CD4-positive, alpha-beta T cell (primary cell): Measurements from ENCODE around the gene CCDC73. TPM values are rescaled to one million over a fixed set of nuclear protein-coding genes. Genes with fewer than 3 reads are reported as not detected.

Source experiments
- ATAC-seq: fragments of 200-7000 bp; cut with Tn5 transposase; one replicate; pipeline ENCODE4 v1.10.0; 2022; ENCODE audit warnings: mild to moderate bottlenecking; ENCODE audit not compliant: poor library complexity
- CTCF ChIA-PET: fragments of 350-600 bp; sonication (Branson Sonifier 250); formaldehyde crosslinking; loops from one replicate; lab custom pipeline; 2021; ENCODE audit warnings: antibody characterized with exemption, inconsistent platforms; lab: Charles Lee
- POLR2A ChIA-PET: fragments of 350-600 bp; sonication (Branson Sonifier 250); formaldehyde crosslinking; loops from one replicate; lab custom pipeline; 2021; ENCODE audit warnings: antibody characterized with exemption, inconsistent platforms; lab: Charles Lee
- DNase-seq, 14 experiments: peaks; one replicate each; pipeline ENCODE4 v3.0.0-alpha.2; 2013 to 2020; ENCODE audit warnings: mixed read lengths in 2 of 14
- H3K27ac ChIP-seq, 2 donors: one replicate each; pipeline versions ENCODE4 v1.5.1 to v1.7.0; 2013; ENCODE audit warnings: low read length in 2 of 2, low read depth in 1 of 2, mild to moderate bottlenecking in 1 of 2
- H3K27me3 ChIP-seq, 2 experiments: 1 replicate in 1 of 2; 2 replicates in 1 of 2; pipeline versions ENCODE4 v1.6.1 to v1.7.0; 2013; ENCODE audit warnings: low read length in 2 of 2, control low read depth in 1 of 2, mild to moderate bottlenecking in 1 of 2, moderate library complexity in 1 of 2; ENCODE audit not compliant: insufficient read depth in 2 of 2, control insufficient read depth in 1 of 2
- H3K36me3 ChIP-seq: one replicate; pipeline ENCODE4 v1.6.1; 2013; ENCODE audit warnings: low read length, control low read depth; ENCODE audit not compliant: insufficient read depth
- H3K4me1 ChIP-seq: one replicate; pipeline ENCODE4 v1.6.1; 2013; ENCODE audit warnings: low read length, control low read depth; ENCODE audit not compliant: insufficient read depth
- H3K4me3 ChIP-seq: one replicate; pipeline ENCODE4 v1.5.1; 2013; ENCODE audit warnings: mild to moderate bottlenecking, low read length, moderate library complexity
- H3K9me3 ChIP-seq, 2 experiments: 1 replicate in 1 of 2; 2 replicates in 1 of 2; pipeline versions ENCODE4 v1.6.1 to v1.7.0; 2013; ENCODE audit warnings: low read length in 2 of 2, mild to moderate bottlenecking in 2 of 2, control low read depth in 1 of 2, moderate library complexity in 1 of 2; ENCODE audit not compliant: control insufficient read depth in 1 of 2, insufficient read depth in 1 of 2
- H3K27ac Mint-ChIP-seq: one replicate; pipeline ENCODE4 v1.8.0; 2020; ENCODE audit warnings: mixed read lengths
- H3K27me3 Mint-ChIP-seq: one replicate; pipeline ENCODE4 v1.8.0; 2021; ENCODE audit warnings: mixed read lengths
- H3K36me3 Mint-ChIP-seq: one replicate; pipeline ENCODE4 v1.8.0; 2021; ENCODE audit warnings: low read depth, mixed read lengths
- H3K4me1 Mint-ChIP-seq: one replicate; pipeline ENCODE4 v1.8.0; 2021; ENCODE audit warnings: low read depth, mixed read lengths
- H3K4me3 Mint-ChIP-seq: one replicate; pipeline ENCODE4 v1.8.0; 2020; ENCODE audit warnings: mild to moderate bottlenecking, mixed read lengths
- H3K9me3 Mint-ChIP-seq: one replicate; pipeline ENCODE4 v1.8.0; 2020; ENCODE audit warnings: mixed read lengths
- intact Hi-C, 2 experiments: fragments of 100-400 bp; cut with DNase I in 1 of 2; cut with micrococcal nuclease in 1 of 2; formaldehyde crosslinking; loops; one replicate each; pipeline versions ENCODE4 v1.15.1 to v1.9.0; 2023 to 2025; cut with DNase I, micrococcal nuclease
- total RNA-seq, 174 experiments: library from RNA in 2 of 174; stranded (reverse) in 2 of 174; gene quantifications; one replicate each; pipeline ENCODE4 v1.2.3 and lab custom pipeline; 2021 to 2026
- TF ChIP-seq, protein P1 (sequence below): fragments of 200-600 bp; IDR thresholded peaks from one replicate; pipeline ENCODE4 v1.8.0; 2022; ENCODE audit warnings: antibody characterized with exemption, mild to moderate bottlenecking

The CCDC73 gene
- total RNA-seq, 2 experiments from 2014 or later: not detected

GRCh38 chr11:32817852-32818183 is 23.4 kb upstream of the CCDC73 start:
- H3K36me3 Mint-ChIP-seq: no peaks in the 10 kb centered on the region
- Histone ChIP-seq H3K9me3 (no peaks in the 10 kb centered on the region), H3K4me1 (no peaks in the 10 kb centered on the region), H3K36me3 (no peaks in the 10 kb centered on the region), H3K27me3 (no peaks in the 10 kb centered on the region), H3K4me3 (no peak overlapping the region), H3K27ac (no peak overlapping the region)
- H3K4me3 Mint-ChIP-seq: no peak overlapping the region
- peaks cover 12% of the 10 kb centered on the region for H3K27me3 Mint-ChIP-seq
- no peak for DNase-seq
- intact Hi-C loops: no loop called here
- ChIA-PET POLR2A (no interaction called here), CTCF (no interaction called here)
- TF ChIP-seq, protein P1, sequence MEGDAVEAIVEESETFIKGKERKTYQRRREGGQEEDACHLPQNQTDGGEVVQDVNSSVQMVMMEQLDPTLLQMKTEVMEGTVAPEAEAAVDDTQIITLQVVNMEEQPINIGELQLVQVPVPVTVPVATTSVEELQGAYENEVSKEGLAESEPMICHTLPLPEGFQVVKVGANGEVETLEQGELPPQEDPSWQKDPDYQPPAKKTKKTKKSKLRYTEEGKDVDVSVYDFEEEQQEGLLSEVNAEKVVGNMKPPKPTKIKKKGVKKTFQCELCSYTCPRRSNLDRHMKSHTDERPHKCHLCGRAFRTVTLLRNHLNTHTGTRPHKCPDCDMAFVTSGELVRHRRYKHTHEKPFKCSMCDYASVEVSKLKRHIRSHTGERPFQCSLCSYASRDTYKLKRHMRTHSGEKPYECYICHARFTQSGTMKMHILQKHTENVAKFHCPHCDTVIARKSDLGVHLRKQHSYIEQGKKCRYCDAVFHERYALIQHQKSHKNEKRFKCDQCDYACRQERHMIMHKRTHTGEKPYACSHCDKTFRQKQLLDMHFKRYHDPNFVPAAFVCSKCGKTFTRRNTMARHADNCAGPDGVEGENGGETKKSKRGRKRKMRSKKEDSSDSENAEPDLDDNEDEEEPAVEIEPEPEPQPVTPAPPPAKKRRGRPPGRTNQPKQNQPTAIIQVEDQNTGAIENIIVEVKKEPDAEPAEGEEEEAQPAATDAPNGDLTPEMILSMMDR: no peak
- H3K4me1 Mint-ChIP-seq: no peaks in the 10 kb centered on the region
- no peak overlapping the region for H3K27ac Mint-ChIP-seq
- H3K9me3 Mint-ChIP-seq: no peaks in the 10 kb centered on the region
- no peak for ATAC-seq

DNA sequence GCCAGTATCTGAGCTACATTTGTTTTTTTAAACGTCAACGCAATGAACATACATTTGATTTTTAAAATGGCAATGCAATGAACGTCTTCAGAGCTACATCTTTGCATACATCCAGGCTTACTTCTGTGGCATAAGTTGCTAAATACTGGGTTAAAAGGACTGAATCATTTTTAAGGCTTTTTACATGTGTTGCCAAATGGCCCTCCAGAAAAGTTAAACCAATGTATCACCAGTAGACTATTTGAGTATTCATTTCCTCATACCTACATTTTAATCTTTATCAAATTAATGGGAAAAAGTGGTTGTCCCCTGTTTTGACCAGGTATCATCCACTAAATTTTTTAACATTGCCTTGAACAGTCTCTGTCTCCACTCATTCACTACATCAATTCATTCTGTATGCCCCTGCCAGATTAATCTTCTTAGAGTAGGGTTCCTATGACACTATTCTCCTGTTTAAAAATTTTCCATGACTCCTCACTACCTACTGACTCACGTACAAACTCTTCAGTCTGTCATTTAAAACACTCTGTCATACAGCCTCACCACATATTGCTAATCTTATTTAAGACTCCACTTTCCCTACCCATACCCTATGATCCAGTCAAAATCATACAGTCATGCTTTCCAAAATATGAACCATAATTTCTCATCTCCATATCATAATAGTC is 22.9 kb upstream of the CCDC73 start:
- H3K9me3 Mint-ChIP-seq: no peaks in the 10 kb centered on the region
- no peak overlapping the region for H3K27ac Mint-ChIP-seq
- DNase-seq (no peak), ATAC-seq (no peak)
- TF ChIP-seq, protein P1: no peak
- no peak overlapping the region for H3K4me3 Mint-ChIP-seq
- POLR2A ChIA-PET: no interaction called here
- peaks cover 7% of the 10 kb centered on the region for H3K27me3 Mint-ChIP-seq
- Histone ChIP-seq H3K36me3 (no peaks in the 10 kb centered on the region), H3K27ac (no peak overlapping the region), H3K4me1 (no peaks in the 10 kb centered on the region), H3K27me3 (no peaks in the 10 kb centered on the region), H3K9me3 (no peaks in the 10 kb centered on the region), H3K4me3 (no peak overlapping the region)
- H3K4me1 Mint-ChIP-seq: no peaks in the 10 kb centered on the region
- no peaks in the 10 kb centered on the region for H3K36me3 Mint-ChIP-seq
- intact Hi-C loops: no loop called here
- CTCF ChIA-PET: no interaction called here

DNA sequence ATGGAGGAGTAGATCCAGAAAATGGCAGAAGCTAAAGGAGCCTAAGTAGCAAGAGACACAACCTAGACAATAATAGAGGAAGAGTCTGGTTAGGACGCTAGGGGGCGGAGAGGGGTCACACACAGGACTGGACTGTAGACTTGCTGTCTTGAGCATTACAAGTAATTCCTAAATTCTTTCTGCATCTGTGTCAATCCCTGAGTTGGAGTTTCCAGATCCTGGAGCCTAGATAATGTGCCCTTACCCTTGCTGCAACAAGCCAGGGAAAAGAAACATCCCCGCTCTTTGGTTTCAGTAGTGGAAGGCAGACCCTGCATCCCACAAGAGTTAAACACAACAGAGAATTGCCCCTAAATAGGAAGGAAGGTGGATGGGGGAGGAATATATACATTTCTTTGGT is 14.9 kb upstream of the CCDC73 start:
- no peaks in the 10 kb centered on the region for H3K9me3 Mint-ChIP-seq
- H3K4me1 Mint-ChIP-seq: no peaks in the 10 kb centered on the region
- intact Hi-C loops: loop anchor here in 1 of 2 experiments (2.0 kb wide), 1 partner anchor 255 kb away; no protein-coding TSS in a partner anchor
- ChIA-PET CTCF (no interaction called here), POLR2A (no interaction called here)
- TF ChIP-seq, protein P1: peak; percentile 45
- no peak overlapping the region for H3K27ac Mint-ChIP-seq
- H3K4me3 ChIP-seq: no peak overlapping the region
- no peaks in the 10 kb centered on the region for H3K36me3 Mint-ChIP-seq
- H3K27me3 ChIP-seq: no peaks in the 10 kb centered on the region
- H3K4me1 ChIP-seq: no peaks in the 10 kb centered on the region
- H3K9me3 ChIP-seq: no peaks in the 10 kb centered on the region
- DNase-seq (peak in 9 of 14 experiments; percentile 7 to 57 (median 21)), ATAC-seq (peak; percentile 44)
- H3K27me3 Mint-ChIP-seq: no peaks in the 10 kb centered on the region
- no peak overlapping the region for H3K4me3 Mint-ChIP-seq
- H3K36me3 ChIP-seq: no peaks in the 10 kb centered on the region
- no peak overlapping the region for H3K27ac ChIP-seq
